Neural crest cell (in vitro differentiated cells): ENCODE data around the gene ITGB2. TPM values are rescaled to one million over a fixed set of nuclear protein-coding genes. Genes with fewer than 3 reads are reported as not detected.

Experiments used
- DNase-seq: peaks from one replicate; pipeline ENCODE4 v3.0.0; 2021; ENCODE audit warnings: low read depth, mixed read lengths, low spot score
- H3K27ac Mint-ChIP-seq: one replicate; pipeline ENCODE4 v1.8.0; 2021; ENCODE audit warnings: mild to moderate bottlenecking, mixed read lengths; ENCODE audit not compliant: unreplicated experiment
- H3K27me3 Mint-ChIP-seq: 2 replicates; pipeline ENCODE4 v1.8.0; 2021; ENCODE audit warnings: low read depth, mild to moderate bottlenecking, mixed read lengths
- H3K36me3 Mint-ChIP-seq: 2 replicates; pipeline ENCODE4 v1.8.0; 2021; ENCODE audit warnings: low read depth, mild to moderate bottlenecking, mixed read lengths
- H3K4me1 Mint-ChIP-seq: 2 replicates; pipeline ENCODE4 v1.8.0; 2021; ENCODE audit warnings: mixed read lengths
- H3K4me3 Mint-ChIP-seq: one replicate; pipeline ENCODE4 v1.8.0; 2021; ENCODE audit warnings: mild to moderate bottlenecking, mixed read lengths
- H3K9me3 Mint-ChIP-seq: 2 replicates; pipeline ENCODE4 v1.8.0; 2021; ENCODE audit warnings: mixed read lengths
- total RNA-seq: library from RNA; stranded (reverse); gene quantifications from 2 replicates; pipeline ENCODE4 v1.2.1, GENCODE V29; 2021
- TF ChIP-seq, protein P1 (sequence below): fragments of 200-600 bp; sonication (generic); conservative IDR thresholded peaks from 2 replicates; pipeline ENCODE4 v1.5.0; 2021; ENCODE audit warnings: antibody characterized with exemption, mild to moderate bottlenecking

Gene ITGB2
- total RNA-seq, 1 donor from 2014 or later, result 0.89 TPM

DNA sequence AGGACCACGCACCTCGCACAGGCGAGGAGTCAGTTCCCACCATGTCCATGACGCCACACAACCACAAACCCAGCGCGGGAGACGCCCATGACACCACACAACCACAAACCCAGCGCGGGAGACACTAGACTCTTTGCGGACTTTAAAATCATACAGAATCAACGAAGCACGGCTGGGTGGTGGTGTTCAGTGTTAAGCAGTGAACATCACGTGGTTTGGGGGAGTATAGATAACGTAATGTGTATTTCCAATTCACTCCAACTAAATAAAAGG, 66.4 kb downstream of the ITGB2 start:
- Mint-ChIP-seq H3K4me3 (no peak overlapping the region), H3K27me3 (no peaks in the 10 kb centered on the region), H3K9me3 (no peaks in the 10 kb centered on the region), H3K27ac (no peak overlapping the region), H3K36me3 (peaks cover 9% of the 10 kb centered on the region), H3K4me1 (no peaks in the 10 kb centered on the region)
- TF ChIP-seq, protein P1, sequence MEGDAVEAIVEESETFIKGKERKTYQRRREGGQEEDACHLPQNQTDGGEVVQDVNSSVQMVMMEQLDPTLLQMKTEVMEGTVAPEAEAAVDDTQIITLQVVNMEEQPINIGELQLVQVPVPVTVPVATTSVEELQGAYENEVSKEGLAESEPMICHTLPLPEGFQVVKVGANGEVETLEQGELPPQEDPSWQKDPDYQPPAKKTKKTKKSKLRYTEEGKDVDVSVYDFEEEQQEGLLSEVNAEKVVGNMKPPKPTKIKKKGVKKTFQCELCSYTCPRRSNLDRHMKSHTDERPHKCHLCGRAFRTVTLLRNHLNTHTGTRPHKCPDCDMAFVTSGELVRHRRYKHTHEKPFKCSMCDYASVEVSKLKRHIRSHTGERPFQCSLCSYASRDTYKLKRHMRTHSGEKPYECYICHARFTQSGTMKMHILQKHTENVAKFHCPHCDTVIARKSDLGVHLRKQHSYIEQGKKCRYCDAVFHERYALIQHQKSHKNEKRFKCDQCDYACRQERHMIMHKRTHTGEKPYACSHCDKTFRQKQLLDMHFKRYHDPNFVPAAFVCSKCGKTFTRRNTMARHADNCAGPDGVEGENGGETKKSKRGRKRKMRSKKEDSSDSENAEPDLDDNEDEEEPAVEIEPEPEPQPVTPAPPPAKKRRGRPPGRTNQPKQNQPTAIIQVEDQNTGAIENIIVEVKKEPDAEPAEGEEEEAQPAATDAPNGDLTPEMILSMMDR, result no peak
- no peak for DNase-seq

DNA sequence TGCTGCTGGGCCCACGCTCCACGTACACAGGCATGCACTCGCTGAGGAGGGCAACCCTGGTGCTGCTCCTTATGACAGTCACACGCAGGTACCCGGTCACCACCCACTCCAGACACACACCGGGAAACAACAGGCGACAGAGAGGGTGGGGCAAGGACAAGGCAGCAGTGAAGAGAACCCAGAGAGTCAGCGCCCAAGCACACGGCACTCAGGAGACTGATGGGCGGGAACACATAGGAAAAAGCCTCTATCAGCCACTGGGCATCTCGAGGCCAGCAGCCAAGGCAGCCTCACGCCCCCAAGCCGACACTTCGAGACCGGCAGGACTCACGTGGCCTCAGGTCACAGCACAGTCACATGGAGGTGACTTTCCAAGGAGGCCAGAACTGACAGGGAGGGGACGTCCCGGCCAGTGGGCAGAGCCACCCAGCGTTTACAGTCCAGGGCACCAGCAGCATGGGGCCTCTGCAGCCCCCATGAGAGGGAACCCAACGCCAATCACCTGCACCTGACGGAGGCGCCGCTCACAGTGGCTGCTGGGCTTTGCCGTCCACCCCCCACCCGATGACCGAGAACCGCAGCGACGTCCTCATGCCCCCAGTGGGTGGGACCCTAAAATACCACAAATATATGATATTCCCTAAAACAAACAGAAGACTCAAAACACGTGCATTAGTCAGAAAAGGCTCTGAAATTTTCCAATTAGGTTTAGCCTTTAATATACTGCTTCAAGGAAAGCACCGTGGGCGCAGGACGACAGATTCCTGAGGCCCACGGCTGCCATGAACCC, 66.9 kb downstream of the ITGB2 start:
- Mint-ChIP-seq H3K36me3 (peaks cover 9% of the 10 kb centered on the region), H3K4me3 (no peak overlapping the region), H3K27ac (no peak overlapping the region), H3K9me3 (no peaks in the 10 kb centered on the region), H3K27me3 (no peaks in the 10 kb centered on the region), H3K4me1 (no peaks in the 10 kb centered on the region)
- DNase-seq, result no peak
- TF ChIP-seq, protein P1, result no peak

DNA sequence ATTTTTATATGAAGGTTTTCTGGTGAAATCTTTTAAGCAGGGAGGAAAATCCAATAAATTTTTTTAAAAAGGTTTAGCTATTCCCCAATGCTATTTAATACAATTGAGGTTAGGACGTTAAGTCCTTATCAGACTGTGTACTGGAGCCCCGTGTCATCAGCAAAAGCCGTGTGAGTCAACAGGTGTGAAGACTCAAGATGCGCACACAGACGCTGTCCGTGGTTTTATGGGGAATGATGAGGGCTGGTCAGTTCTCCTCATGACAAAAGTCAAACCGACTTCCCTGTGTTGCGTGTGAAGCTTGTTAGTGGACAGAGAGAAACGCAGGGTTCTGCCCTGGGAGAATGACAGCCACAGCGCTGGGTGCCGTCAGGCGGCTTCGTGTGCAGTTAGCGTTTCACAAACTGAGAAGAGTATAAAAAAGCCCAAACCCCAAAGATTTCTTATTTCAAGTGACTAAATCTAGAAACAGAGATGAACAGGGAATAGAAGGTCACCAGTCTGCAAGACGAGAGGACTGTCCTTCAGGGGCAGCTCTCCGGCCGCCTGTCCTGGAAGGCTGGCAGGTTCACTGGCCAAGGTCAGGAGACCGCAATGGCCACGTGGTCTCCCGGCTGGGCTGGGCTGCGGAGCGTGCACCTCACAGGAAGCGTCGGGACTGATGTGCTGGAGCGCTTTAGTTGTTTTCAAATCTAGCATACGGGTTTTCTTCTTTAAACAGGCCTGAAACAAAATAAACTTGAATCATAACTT, 69.6 kb downstream of the ITGB2 start:
- Mint-ChIP-seq H3K4me3 (no peak overlapping the region), H3K27me3 (no peaks in the 10 kb centered on the region), H3K9me3 (no peaks in the 10 kb centered on the region), H3K27ac (no peak overlapping the region), H3K36me3 (peaks cover 8% of the 10 kb centered on the region), H3K4me1 (peaks cover 6% of the 10 kb centered on the region)
- DNase-seq, result no peak
- TF ChIP-seq, protein P1, result no peak

DNA sequence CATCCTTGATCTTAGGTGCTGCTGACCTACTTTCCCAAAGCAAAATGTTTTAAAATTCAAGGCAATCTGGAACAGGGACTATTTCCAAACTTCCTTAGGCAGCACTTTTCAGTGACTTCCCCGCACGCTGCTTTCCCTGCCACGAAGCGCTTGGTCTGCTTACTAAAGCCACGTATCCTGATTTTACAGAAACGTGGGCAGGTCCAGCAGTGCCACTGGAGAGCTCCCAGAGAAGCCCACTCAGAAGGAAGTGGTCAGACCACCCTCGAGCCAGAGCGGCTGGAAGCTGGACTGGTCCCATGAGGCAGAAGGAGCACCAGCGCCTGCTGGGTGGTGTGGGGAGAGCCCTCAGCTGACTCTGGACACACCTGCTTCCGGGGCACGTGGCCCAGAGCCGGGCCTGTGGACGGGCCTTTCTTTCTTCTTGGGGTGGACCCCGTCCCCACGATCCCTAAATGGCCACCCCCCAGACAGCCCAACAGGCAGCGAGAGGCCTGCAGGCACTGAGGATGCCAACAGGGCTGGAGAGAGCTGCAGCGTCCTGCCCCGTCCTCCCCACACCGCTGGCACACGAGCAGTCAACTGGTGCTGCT, 70.4 kb downstream of the ITGB2 start:
- H3K9me3 Mint-ChIP-seq, result no peaks in the 10 kb centered on the region
- TF ChIP-seq, protein P1, result no peak
- no peak for DNase-seq
- H3K27me3 Mint-ChIP-seq, result no peaks in the 10 kb centered on the region
- H3K27ac Mint-ChIP-seq, result no peak overlapping the region
- H3K4me1 Mint-ChIP-seq, result peaks cover 8% of the 10 kb centered on the region
- peaks cover 5% of the 10 kb centered on the region for H3K36me3 Mint-ChIP-seq
- H3K4me3 Mint-ChIP-seq, result no peak overlapping the region

DNA sequence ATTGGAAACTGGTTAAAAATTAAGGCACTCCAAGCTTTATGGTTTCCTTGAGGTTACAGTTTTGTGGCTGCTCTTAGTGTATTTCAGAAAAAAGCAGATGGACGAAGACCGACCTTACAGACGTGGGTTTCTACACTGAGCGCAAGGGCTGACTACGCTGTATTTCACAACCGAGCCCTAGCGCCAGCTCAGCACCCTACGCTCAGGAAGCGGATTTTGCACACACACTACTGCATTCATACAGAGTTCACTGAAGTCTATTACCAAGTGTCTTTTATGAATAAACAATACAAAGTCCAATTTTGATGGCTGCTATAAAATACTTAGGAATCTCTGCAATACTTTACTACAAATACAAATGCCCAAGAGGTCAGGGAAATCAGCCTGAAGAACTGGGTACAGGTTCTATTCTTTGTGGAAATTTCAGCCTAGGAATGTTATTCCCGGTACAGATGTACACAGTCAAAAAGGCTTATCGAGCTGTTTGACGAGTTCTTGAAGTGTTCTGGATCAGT, 71.0 kb downstream of the ITGB2 start:
- no peak for DNase-seq
- Mint-ChIP-seq H3K9me3 (no peaks in the 10 kb centered on the region), H3K27me3 (peaks cover under 1% of the 10 kb centered on the region), H3K4me1 (peaks cover 9% of the 10 kb centered on the region), H3K36me3 (peaks cover 5% of the 10 kb centered on the region), H3K27ac (no peak overlapping the region), H3K4me3 (no peak overlapping the region)
- TF ChIP-seq, protein P1, result no peak
